ENCODE results near the gene ROBO2.

ROBO2 gene

GRCh38 chr3:76997733-76998132 is 42.2 kb upstream of the ROBO2 start:
- H3K4me3 ChIP-seq (replicated peaks; ENCODE audit: insufficient read depth, low read length), result no peak overlapping the region
- no peak overlapping the region for H3K27ac ChIP-seq (replicated peaks)
- no peaks in the 10 kb centered on the region for H3K27me3 ChIP-seq (ENCODE audit: insufficient read depth, poor library complexity, severe bottlenecking)
- no peak for DNase-seq (ENCODE audit: low read depth in 1 of 2, low spot score in 1 of 2)
- no peak for TF ChIP-seq CTCF (IDR thresholded peaks at IDR 0.05; ENCODE audit: insufficient read depth, low read length)
- no peak for TF ChIP-seq POLR2AphosphoS5 (IDR thresholded peaks at IDR 0.05; ENCODE audit: low read depth)
- TF ChIP-seq REST (IDR thresholded peaks at IDR 0.05; ENCODE audit: insufficient replicate concordance, low read depth), result no peak
- no peak for TF ChIP-seq GABPA (IDR thresholded peaks at IDR 0.05; ENCODE audit: low read depth)
- no peak for TF ChIP-seq SPI1 (IDR thresholded peaks at IDR 0.05; ENCODE audit: borderline replicate concordance, low read depth)

GRCh38 chr3:76998555-76998954 is 41.3 kb upstream of the ROBO2 start:
- Histone ChIP-seq H3K4me3 (replicated peaks; ENCODE audit: insufficient read depth, low read length) (no peak overlapping the region), H3K27ac (replicated peaks) (no peak overlapping the region), H3K27me3 (ENCODE audit: insufficient read depth, poor library complexity, severe bottlenecking) (no peaks in the 10 kb centered on the region)
- no peak for DNase-seq (ENCODE audit: low read depth in 1 of 2, low spot score in 1 of 2)
- TF ChIP-seq CTCF (IDR thresholded peaks at IDR 0.05; ENCODE audit: insufficient read depth, low read length), result no peak

GRCh38 chr3:77001062-77001701 is 38.7 kb upstream of the ROBO2 start:
- TF ChIP-seq CTCF (IDR thresholded peaks at IDR 0.05; ENCODE audit: insufficient read depth, low read length) (no peak), REST (IDR thresholded peaks at IDR 0.05; ENCODE audit: insufficient replicate concordance, low read depth) (no peak), GABPA (IDR thresholded peaks at IDR 0.05; ENCODE audit: low read depth) (no peak), SPI1 (IDR thresholded peaks at IDR 0.05; ENCODE audit: borderline replicate concordance, low read depth) (no peak), POLR2AphosphoS5 (IDR thresholded peaks at IDR 0.05; ENCODE audit: low read depth) (no peak)
- no peak for DNase-seq (ENCODE audit: low read depth in 1 of 2, low spot score in 1 of 2)
- Histone ChIP-seq H3K27me3 (ENCODE audit: insufficient read depth, poor library complexity, severe bottlenecking) (no peaks in the 10 kb centered on the region), H3K27ac (replicated peaks) (no peak overlapping the region), H3K4me3 (replicated peaks; ENCODE audit: insufficient read depth, low read length) (no peak overlapping the region)

- Histone ChIP-seq H3K27me3 (ENCODE audit: insufficient read depth, poor library complexity, severe bottlenecking) (no peaks in the 10 kb centered on the region), H3K4me3 (replicated peaks; ENCODE audit: insufficient read depth, low read length) (no peak overlapping the region), H3K27ac (replicated peaks) (no peak overlapping the region)
- TF ChIP-seq CTCF (IDR thresholded peaks at IDR 0.05; ENCODE audit: insufficient read depth, low read length), result no peak
- TF ChIP-seq POLR2AphosphoS5 (IDR thresholded peaks at IDR 0.05; ENCODE audit: low read depth), result no peak
- TF ChIP-seq SPI1 (IDR thresholded peaks at IDR 0.05; ENCODE audit: borderline replicate concordance, low read depth), result no peak
- TF ChIP-seq REST (IDR thresholded peaks at IDR 0.05; ENCODE audit: insufficient replicate concordance, low read depth), result no peak
- TF ChIP-seq GABPA (IDR thresholded peaks at IDR 0.05; ENCODE audit: low read depth), result no peak
- no peak for DNase-seq (ENCODE audit: low read depth in 1 of 2, low spot score in 1 of 2)
Measured at GRCh38 chr3:77014226-77014625, 25.7 kb upstream of the ROBO2 start.
